Muscle of arm (tissue), 12 donors: ENCODE results near the gene UQCRHL. TPM values are rescaled to one million over a fixed set of nuclear protein-coding genes. Genes with fewer than 3 reads are reported as not detected.

Experiments used
- DNase-seq: peaks from one replicate; pipeline ENCODE4 v3.0.0-alpha.2; 2013
- polyA plus RNA-seq, 12 donors: library from polyadenylated mRNA; unstranded; fragments of 120-200 nt; gene quantifications; one replicate each; pipeline ENCODE4 v1.2.1, GENCODE V29; 2013; ENCODE audit not compliant: insufficient read length in 12 of 12

The UQCRHL gene
- polyA plus RNA-seq, 12 donors, result 0.31 to 1.9 (median 1.1) TPM; not detected in 2

GRCh38 chr1:15799928-15800835, 7.3 kb downstream of the UQCRHL start:
- no peak for DNase-seq

DNA sequence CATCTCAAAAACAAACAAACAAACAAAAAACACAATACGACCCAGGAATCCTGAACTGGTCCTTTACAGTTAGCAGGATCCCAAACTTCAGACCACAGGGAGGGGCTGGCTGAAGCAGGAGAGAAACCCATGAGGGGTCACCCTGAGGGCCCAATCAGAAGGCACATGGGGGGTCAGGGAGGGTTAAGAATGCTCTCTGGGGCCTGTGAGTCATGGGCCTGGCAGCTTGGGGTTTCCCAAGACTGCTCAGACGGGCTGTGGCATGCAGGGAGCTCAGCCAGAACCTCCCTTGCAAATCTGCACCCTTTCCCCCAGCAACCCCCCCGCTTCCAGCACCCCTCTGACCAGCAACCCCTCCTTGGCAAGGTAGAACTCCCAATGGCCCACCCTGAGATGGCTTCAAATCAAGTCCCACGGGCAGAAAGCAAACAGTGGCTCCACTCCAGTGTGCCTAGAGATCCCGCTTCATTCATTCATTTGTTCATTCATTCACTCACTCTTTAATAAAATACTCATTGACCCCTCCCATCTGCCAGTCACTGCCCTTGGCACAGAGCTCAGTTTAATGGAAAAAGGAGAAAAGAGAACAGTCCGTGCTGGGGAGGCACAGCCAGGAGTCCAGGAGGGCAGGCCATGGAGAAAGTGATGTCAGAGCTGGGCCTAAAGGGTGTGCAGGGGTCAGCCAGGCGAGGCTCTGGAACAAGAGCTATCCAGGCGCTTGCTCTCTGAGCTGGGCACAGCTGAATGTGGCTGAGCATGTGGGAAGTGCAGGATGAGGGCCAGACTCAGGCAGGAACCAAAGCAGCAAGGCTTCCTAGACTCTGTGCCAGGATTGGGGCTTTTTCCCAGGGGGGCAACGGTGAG, 8.2 kb downstream of the UQCRHL start:
- no peak for DNase-seq

GRCh38 chr1:15797614-15798390, 9.6 kb downstream of the UQCRHL start:
- no peak for DNase-seq

DNA sequence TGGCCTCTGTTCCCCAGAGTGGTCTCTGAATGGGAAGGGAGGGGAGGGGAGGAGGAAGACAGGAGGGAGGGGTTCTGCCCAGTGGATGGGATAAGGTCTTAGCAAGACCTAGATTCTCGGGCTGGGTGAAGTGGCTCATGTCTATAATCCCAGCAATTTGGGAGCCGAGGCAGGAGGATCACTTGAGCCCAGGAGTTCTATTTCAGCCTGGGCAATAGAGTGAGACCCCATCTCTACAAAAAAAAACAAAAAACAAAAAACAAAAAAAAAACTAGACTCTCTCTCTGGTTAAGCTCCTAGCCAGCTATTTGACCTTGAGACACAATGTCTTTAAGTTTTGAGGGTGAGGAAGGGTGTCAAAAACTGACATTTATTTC, 11.4 kb downstream of the UQCRHL start:
- DNase-seq, result no peak

DNA sequence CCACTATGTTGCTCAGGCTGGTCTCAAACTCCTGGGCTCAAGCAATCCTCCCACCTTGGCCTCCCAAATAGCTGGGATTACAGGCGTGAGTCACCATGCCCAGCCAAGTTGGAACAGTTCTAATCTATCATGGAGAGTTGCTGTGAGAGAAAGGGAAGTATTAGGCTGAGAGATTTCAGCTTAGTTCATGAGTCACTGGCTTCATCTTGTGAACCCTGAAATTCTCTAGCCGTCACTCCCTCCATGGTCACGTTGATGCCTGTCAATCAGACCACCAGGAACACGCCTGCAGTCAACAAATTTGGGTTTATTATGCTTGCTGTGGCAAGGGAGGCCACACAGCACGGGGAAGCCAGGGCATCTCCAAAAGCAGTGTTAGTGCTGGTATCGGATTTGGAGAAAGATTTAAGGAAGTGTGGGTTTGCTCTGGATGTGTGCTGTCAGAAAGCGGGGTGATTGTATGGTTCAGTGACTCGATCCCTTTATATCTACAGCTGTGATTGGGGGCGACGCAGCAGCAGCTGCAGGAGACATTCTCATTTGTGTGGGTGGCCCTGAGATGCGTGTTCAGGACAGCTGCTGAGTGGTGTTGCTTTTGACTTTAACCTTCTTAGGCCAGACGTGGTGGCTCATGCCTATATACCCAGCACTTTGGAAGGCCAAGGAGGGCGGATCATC, 18.7 kb downstream of the UQCRHL start:
- DNase-seq, result no peak

DNA sequence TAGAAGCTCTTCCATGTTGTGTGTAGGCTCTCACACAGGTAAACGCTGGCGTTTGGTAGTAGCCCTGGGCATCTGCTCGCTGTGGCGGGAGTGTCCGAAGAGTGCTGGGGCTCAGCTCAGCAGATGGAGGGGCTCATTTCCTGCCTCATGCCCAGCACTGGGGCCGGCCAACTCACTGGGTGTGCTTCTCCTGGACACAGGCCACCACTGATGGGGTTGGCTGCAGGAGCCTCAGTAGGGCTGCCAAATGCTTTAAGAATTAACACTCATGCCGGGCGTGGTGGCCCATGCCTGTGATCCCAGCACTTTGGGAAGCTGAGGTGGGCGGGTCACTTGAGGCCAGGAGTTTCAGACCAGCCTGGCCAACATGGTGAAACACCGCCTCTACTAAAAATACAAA, 20.9 kb downstream of the UQCRHL start:
- DNase-seq, result no peak

- DNase-seq, result no peak
Observed at GRCh38 chr1:15785683-15786082, 21.8 kb downstream of the UQCRHL start.

DNA sequence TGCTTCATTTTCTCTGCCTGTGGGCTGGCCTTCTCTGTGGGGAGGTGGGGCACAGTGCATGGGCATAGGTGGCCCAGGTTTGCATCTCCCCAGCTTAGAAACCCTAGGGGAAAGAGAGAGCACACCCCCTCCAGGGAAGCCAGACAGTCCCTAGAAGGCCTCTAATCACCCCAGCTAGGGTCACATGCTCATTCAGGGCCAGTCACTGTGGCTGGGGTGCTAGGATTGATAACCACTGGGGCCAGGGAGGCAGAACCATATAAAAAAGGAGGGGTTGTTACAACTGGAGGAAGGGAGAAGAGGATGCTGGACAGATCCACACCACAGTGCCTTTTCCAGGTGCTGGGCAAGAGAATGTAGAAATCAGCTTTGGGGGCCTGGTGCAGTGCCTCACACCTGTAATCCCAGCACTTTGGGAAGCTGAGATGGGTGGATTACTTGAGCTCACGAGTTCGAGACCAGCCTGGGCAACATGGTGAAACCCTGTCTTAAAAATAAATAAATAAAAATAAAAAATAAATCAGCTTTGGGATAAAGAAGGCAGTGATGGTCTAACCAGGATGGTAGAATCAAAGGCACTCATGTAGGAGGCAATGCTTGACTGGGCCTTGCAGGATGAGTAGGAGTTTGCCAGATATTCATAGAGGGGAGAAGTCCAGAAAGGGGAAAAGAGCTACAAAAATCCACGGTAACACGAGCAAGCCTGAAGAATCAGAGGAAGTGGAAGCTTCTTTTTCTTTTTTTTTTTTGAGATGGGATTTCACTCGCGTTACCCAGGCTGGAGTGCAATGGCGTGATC, 29.3 kb downstream of the UQCRHL start:
- DNase-seq, result no peak

DNA sequence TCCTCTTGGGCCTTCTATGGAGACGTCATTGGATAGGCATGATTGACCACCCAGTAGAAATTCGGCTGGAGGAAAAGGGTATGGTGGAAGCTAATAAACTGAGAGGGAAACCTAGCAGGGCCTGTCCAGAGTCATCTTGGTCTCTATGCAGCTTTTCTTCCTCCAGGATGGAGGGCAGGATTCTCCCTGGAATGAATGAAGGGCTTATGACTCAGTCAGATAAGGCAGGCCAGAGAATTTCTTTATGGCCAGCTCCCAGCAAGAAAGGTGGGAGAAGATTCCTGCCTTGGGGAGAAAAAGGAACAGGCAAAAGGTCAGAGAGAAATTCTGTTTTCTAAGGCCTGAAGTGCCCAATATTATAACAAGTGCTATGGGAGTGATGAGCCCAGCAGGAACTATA, 31.7 kb downstream of the UQCRHL start:
- no peak for DNase-seq

DNA sequence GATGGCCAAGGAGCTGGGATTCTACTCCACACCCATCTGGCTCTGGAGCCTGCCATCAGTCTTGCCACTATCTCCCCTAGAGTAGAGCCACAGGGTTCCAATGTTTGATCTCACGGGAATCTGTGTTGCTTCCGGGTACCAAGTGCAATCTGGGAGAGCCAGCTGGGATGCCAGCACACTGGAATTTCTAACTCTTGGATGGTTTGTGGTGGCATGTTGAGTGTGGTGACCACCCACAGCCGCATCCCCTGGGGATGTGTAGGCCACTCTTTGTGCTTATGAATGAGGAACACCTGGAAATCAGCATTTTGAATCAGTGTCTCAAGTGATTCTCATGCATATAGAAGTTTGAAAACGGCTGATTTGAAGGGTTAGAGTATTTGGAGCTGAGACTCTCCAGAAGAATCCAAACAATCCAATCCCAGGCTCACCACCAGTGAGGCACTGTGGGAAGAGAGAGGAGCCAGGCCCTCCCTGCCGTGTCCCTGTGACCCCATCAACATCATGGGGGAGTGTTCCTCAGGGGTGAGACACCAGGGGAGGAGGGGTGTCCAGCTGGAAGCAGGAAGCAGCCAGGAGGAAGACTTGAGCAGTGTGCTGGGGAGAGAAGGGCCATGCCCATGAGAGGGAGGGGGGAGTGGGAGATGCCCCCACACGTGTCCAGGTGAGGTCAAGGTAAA, 35.5 kb downstream of the UQCRHL start:
- no peak for DNase-seq

DNA sequence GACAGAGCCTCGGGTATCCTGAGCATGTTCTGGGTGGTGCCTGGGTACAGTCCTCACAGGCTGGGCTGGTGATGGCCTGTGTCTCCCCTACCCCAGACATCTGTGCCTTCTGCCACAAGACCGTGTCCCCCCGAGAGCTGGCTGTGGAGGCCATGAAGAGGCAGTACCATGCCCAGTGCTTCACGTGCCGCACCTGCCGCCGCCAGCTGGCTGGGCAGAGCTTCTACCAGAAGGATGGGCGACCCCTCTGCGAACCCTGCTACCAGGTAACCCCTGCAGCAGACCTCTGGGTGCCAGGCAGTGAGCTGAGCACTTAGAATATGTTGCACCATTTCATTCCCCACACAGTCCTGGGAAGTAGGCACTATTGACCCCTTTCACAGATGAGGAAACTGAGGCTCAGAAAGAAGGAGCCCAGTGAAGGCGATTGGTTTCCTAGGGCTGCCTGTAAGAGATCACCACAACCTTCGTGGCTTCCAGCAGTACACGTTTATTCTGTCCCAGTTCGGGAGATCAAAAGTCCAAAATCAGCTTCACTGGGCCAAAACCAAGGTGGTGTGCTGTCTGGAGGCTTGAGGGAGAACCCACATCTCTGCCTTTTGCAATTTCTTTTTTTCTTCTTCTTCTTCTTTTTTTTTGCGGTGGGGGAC, 37.0 kb downstream of the UQCRHL start:
- no peak for DNase-seq

DNA sequence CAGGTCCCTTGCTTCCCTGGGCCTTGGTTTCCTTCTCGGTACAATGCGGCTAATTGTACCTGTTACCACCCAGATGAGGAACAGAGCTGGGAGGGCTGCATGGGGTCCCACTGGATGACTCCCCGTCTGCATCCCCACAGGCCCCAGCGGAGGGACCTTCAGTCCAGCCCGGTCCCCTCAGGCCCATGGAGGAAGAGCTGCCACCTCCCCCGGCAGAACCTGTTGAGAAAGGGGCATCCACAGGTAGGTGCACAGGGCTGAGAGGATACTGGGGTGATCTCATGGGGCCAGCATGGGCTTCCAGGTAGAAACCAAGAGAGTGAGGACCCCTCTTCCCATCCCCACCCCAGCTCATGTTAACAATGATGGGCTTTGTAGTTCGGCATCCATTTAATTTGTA, 39.1 kb downstream of the UQCRHL start:
- DNase-seq, result no peak

DNA sequence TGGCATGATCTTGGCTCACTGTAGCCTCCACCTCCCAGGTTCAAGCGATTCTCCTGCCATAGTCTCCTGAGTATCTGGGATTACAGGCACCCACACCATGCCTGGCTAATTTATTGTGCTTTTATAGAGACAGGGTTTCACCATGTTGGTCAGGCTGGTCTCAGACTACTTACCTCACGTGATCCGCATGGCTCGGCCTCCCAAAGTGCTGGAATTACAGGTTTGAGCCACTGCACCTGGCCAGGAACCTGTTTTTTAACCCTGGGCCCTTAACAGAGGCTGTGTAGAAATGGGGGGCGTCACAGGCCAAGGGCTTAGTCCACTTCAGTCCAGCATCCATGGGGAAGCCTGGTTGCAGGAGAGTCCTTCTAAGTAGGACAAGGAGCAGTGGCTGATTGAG, 39.5 kb downstream of the UQCRHL start:
- no peak for DNase-seq

DNA sequence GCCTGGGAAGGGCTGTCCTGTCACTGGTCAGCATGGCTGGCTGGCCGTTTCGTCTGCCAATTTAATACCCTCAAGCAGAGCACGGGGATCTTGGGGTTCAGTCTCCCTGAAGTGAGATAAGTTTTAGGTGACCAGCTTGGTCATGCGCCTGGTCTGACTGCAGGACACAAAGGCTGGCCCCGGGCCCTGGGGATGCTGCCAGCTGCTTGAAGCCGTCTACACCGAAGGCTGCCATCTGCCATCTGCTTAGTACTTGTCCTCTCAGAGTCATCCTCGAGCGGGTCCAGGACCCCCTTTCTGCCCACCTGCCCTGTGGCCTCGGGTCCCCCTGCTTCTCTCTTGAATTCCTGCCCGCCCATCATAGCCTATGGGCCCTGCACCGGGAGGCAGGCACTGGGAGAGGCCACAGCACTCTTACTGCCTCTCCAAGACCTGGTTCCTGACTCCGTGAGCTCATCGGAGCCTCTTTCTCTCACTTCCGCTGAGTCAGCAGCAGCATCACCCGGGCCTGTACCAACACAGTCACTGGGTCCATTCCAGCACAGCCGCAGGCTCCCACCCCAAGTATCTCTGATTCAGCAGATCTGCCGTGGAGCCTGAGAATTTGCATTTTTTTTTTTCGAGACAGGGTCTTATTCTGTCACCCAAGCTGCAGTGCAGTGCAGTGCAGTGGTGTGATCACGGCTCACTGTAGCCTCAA, 41.8 kb downstream of the UQCRHL start:
- no peak for DNase-seq

DNA sequence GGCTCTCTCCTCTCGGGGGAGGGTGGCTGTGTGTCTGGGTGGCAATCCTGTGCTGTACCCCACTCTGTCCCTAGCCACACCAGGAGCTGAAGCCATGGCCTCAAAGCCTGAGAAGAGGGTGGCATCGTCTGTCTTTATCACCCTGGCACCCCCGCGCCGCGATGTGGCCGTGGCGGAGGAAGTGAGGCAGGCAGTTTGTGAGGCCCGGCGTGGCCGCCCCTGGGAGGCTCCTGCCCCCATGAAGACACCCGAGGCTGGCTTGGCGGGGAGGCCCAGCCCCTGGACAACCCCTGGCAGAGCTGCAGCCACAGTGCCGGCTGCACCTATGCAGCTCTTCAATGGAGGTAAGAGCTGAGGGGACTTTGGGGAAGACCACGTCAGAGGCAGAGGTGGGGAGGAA, 42.6 kb downstream of the UQCRHL start:
- no peak for DNase-seq

GRCh38 chr1:15764269-15764764, 43.1 kb downstream of the UQCRHL start:
- no peak for DNase-seq

DNA sequence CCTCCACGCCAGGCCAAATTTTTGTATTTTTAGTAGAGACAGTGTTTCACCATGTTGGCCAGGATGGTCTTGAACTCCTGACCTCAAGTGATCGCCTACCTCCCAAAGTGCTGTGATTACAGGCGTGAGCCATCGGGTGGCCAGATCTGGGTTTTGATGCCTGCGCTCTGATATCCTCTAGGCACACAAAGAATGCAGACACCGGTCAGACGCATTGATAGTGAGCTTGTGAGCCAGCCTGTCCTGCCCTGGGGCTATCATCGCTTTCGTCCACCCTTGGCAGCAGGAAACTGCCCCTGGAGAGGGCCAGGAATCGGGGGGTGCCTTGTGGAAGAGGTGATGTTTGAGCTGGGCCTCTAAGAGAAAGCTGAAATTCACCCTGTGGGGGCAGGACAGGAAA, 44.9 kb downstream of the UQCRHL start:
- DNase-seq, result no peak

- DNase-seq, result no peak
Observed at GRCh38 chr1:15761366-15762128, 45.9 kb downstream of the UQCRHL start.
